SH-SY5Y (cell line): Measurements from ENCODE around the gene BCL6.

Source experiments
- GATA2 ChIP-seq: IDR thresholded peaks from 2 replicates; pipeline ENCODE4 v1.6.1; 2011; ENCODE audit warnings: mild to moderate bottlenecking, low read depth, low read length
- GATA3 ChIP-seq: IDR thresholded peaks from 2 replicates; pipeline ENCODE4 v1.6.1; 2011; ENCODE audit warnings: low read depth, mild to moderate bottlenecking, low read length, moderate library complexity

- no peak for TF ChIP-seq GATA2
- no peak for TF ChIP-seq GATA3
Measured at GRCh38 chr3:187736418-187736871, 8.8 kb downstream of the BCL6 start.
